GM18519 (cell line): Measurements from ENCODE around the gene MBLAC1.

Experiments used
- ATAC-seq: cut with Tn5 transposase; IDR thresholded peaks from one replicate; pipeline ENCODE4 v1.9.1; 2021; ENCODE audit warnings: mild to moderate bottlenecking, moderate library complexity; ENCODE audit not compliant: unreplicated experiment, low FRiP score

MBLAC1 gene

DNA sequence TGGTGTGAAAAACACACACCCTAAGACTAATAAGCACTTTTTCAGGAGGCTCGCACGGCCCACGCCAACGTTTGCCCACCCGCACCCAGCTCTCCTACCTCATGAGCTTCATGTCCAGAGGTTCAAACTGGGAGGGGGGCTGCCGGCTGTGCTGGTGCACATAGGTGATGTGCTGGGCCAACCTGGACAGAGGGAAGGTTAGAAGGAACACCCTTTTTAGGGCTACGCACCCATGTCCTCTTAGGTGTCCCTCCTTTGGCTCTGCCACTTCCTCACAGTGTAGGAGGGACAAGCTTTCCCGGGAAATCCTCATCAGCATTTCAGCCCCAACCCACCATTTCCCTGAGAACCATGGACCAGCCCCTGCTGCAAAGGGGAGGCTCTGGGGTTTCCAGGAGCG, 31.5 kb upstream of the MBLAC1 start:
- ATAC-seq, result no peak

DNA sequence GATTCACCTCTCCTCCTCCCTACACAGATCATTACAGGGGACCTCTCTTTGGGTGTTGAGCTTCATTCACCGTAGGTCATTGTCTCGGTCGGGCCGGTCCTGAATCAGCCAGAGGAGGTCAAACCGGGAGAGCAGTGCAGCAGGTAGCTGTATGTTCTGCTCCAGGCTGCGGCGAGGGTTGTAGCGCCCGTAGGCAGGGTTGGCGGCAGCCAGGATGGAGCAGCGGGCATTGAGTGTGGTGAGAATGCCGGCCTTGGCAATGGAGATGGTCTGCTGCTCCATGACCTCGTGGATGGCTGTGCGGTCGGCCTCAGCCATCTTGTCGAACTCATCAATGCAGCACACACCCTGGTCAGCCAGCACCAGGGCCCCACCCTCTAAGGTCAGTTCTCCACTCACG, 31.1 kb upstream of the MBLAC1 start:
- ATAC-seq, result no peak

DNA sequence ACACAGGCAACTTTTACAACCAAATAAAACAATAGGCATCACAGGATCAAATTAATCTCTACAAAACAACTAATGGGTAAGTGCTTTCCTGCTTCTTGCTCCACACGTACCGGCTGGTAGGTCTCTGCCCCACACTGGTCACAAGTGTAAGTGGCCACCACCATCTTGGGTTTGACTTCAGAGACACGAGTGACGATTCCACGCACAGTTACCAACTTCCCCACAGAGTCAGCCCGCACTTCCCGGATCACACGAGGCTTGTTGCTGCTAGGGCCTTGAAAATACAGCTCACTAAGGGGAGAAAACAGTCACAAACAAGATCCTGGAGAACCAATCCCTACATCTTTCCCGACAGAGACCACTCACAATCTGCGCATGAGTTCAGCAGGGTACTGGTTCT, 27.9 kb upstream of the MBLAC1 start:
- ATAC-seq, result no peak

DNA sequence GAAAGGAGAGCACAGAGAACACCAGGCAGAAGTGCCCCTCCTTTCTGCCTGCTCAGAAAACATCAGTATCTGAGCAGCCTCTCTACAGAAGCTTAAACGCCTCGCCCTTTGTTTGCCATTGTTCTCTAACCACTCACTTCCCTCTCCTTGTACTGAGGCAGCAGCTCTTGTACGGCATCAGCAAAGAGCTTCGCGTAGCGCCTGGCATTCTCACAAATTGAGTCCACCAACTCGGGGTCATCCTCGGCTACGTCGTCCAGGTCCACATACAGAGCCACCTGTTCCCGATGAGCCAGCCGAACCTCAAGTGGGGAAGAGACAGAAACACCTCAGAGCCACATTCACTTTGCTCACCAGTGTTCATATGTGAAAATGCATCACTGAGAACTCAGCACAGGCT, 27.3 kb upstream of the MBLAC1 start:
- ATAC-seq, result no peak

DNA sequence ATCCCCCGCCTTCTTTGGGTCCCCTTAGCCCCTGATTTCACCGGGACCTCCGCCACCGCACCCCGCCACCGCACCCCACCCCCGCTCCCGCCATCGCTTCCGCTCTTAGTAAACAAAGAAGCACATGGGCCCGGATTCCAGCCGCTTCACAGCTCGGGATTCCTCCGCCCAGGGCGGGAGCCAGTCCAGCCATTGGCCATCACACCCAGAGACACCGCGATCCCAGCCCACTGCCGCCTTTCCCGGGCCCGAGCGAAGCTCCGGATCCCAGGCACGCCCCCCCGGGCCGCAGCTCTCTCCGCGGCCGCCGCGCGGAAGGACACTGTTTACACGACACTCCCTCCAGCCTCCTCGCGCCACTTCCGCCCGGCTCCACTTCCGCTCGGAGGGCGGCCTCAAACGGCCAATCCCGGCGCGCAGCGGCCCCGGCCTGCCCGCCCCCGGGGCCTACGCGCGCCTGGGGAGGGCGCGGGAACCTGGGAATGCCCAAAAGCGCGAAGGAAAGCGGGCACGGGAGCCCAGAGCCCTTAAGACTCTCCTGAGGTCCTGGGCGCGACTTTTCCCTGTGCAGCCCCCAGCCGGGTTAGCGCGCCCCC, 26.2 kb upstream of the MBLAC1 start:
- ATAC-seq, result no peak

- ATAC-seq, result peak; percentile 56
Observed at GRCh38 chr7:100101016-100101862, 25.5 kb upstream of the MBLAC1 start, which contains the start of the genes AP4M1 and MCM7. Gene AP4M1, plus strand, starts transcription at chr7:100101643. Its CDS starts 72 bp downstream, at chr7:100101715. Gene MCM7, minus strand, starts transcription at chr7:100101397. Its CDS starts 103 bp downstream, at chr7:100101294.

DNA sequence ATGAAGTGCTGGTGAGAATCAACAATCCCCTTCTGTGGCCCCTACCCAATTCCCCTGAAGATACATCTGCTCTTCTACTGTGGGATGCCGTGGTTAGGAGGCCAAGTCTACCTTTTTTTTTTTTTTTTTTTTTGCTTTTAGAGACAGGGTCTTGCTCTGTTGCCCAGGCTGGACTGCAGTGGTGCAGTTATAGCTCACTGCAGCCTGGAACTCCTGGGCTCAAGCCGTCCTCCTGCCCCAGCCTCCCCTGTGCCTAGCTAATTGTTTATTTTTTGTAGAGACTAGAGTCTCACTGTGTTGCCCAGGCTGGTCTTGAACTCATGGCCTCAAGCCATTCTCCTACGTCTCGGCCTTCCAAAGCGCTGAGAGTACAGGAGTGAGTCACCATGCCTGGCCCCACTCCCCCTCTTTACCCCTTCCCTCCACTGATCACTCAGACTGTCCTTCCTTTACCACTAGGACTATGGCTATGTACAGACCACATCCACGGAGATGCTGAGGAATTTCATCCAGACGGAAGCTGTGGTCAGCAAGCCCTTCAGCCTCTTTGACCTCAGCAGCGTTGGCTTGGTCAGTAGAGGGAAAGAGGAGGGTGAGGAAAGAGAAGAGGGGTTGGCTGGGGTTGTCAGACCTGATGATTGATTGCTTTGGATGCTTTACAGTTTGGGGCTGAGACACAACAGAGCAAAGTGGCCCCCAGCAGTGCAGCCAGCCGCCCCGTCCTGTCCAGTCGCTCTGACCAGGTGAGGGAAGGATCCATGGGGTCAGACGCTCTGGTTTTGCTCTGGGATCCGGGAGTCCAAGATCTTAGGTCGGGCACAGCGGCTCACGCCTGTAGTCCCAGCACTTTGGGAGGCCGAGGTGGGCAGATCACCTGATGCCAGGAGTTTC, 23.6 kb upstream of the MBLAC1 start:
- no peak for ATAC-seq

- no peak for ATAC-seq
Observed at GRCh38 chr7:100105534-100105933, 21.2 kb upstream of the MBLAC1 start.

DNA sequence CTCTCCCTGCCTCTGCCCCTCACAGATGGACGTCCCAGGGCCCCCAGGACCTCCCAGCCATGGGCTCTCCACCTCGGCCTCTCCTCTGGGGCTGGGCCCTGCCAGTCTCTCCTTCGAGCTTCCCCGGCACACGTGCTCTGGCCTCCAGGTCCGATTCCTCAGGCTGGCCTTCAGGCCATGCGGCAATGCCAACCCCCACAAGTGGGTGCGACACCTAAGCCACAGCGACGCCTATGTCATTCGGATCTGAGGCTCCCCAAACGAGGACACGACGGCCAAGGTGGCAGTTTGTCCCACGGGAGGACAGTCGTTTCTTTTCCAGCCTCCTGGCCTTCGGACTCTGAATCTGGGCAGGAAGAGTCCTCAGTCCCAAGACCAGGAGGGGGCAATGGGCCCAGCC, 20.1 kb upstream of the MBLAC1 start:
- no peak for ATAC-seq

- ATAC-seq, result no peak
Observed at GRCh38 chr7:100107125-100107737, 19.5 kb upstream of the MBLAC1 start.

- no peak for ATAC-seq
Observed at GRCh38 chr7:100107890-100108289, 18.9 kb upstream of the MBLAC1 start.

DNA sequence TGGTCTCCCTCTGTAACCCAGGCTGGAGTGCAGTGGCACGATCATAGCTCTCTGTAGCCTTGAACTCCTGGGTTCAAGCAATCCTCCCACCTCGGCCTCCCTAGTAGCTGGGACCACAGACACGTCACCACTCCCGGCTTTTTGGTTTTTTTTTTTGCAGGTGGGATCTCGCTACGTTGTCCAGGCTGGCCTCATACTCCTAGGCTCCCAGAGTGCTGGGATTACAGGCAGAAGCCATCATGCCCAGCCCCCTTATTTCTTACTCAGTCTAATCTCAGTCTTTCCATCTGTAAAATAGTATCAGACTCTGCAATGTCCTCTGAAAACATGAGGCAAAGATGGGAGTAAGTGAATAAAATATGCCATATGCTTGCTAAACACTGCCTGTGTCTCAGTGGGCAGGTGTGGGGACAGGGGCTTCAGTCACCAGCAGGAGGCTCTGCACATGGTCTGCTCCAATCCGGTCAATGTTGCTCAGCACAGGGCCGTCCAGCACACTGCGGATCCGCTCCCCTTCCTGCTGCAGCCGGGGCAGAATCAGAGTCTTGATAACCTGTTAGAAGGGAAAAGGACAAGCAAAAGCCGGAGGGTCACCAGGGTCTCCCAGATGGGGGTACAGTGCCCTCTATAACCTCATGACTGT, 17.1 kb upstream of the MBLAC1 start:
- no peak for ATAC-seq

DNA sequence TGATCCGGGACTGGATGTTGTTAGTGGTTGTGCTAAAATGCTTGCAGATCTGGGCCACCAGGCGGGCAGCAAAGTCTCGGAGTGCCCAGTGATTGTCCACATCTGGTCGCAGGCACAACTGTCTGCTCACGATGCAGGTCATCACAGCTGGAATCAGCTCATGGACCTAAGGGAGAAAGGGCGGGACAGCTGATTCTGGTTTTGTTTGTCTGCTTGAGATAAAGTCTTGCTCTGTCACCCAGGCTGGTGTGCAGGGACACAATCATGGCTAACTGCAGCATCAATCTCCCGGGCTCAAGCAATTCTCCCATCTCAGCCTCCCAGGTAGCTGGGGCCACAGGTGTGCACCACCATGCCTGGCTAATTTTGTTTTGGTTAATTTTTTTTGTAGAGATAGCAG, 15.6 kb upstream of the MBLAC1 start:
- ATAC-seq, result no peak

DNA sequence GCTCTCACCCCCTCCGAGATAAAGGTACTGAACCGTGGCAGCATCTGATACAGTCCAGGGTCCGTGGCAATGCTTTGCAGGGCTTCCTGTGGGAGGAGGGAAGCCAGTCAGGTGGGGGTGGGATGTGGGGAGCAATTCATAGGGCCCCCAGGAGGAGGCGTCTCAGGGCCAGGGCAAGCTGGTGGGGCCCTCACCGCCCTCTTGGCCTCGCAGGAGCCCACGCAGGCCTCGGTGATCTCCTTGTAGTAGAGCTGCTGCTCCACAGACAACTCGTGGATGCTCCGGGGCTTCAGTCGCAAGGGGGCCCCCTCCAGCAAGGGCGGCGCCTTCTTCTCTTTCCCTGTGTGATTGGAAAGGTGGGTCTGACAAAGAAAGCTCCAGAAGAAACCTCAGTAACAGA, 14.9 kb upstream of the MBLAC1 start:
- no peak for ATAC-seq

DNA sequence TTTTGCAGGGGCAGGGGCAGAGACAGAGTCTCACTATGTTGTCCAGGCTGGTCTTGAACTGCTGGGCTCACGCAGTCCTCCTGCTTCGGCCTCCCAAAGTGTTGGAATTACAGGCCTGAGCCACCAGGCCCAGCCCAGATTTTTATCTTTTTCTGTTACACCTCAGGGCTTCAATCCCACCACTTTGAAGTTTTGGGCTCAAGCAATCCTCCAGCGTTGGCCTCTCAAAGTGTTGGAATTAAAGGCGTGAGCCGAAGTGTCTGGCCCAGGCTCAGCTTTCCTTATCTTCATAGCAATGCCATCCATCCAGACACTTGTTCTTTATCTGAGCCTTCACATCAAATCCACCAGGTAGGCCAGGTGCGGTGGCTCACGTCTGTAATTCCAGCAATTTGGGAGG, 11.7 kb upstream of the MBLAC1 start:
- no peak for ATAC-seq

GRCh38 chr7:100118388-100119071, 8.2 kb upstream of the MBLAC1 start:
- no peak for ATAC-seq

GRCh38 chr7:100119072-100119969, 7.4 kb upstream of the MBLAC1 start, which contains the start of the genes CNPY4 and TAF6:
Gene CNPY4, plus strand, starts transcription at chr7:100119634. Its CDS starts 111 bp downstream, at chr7:100119745.
Gene TAF6, minus strand, starts transcription at chr7:100119358. Its CDS starts 5,149 bp downstream, at chr7:100114209.
- ATAC-seq, result peak; percentile 64
